Eye (tissue), 1 donor: Measurements from ENCODE around the gene LTBP1.
"Not testable (repeated sequence)": the region's sequence is repeated elsewhere in the genome, so short reads cannot be mapped to it uniquely, and the experiment has no call there.

Source experiments
- DNase-seq: peaks from one replicate; pipeline ENCODE4 v3.0.0-alpha.2; 2015

The LTBP1 gene

DNA sequence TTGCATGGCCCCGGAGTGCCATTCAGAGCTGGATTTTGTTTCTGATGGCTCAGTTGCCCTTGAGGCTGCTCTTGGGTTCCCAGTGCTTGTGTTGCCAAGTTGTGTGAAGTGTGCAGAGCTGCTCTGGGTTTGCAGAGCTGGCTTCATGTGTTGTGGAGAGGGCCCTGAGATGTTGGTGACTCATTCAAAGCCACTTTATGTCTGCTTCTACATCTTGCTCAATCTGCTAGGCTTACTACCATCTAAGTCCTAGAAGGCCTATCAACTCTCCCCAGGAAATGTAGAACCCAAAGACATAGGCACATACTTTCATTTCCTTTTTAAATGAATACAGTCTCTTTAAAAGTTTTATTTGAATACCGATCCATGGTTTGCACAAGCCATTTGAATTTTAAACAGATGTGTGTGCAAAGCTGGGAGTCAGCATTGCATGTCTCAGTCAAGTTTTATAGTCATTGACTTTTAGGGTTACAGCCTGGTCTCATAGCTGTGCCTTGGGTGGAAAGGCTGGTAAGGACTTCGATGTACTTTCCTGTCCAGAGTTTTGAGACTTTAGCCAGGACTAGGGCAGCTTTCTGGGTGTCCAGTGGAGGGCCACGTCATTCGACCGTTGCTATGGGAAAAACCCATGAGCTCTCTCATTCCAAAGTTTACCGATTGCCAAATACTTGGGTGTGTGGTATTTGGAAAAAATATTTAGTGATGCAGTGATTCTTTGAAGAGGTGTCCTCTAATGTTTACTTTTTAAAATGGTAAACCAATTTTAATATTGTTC lies 105.0 kb downstream of the LTBP1 start:
- no peak for DNase-seq

DNA sequence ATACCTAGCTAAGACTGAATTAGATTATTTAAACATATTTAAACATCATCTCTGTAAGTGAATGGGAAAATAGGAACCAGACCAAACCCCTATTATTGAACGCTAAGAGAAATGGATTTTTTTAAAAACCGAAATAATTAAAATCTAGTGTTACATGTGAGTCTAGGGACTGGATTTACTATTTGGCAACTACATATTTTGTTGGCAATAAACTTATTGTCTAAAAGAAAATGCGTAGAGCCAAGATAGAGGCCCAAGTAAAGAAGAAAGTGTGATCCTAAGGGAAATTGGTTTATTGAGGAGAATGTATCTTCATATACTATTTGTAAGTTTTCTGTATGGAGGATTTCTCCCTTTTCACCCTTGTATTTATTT lies 105.6 kb downstream of the LTBP1 start:
- no peak for DNase-seq

DNA sequence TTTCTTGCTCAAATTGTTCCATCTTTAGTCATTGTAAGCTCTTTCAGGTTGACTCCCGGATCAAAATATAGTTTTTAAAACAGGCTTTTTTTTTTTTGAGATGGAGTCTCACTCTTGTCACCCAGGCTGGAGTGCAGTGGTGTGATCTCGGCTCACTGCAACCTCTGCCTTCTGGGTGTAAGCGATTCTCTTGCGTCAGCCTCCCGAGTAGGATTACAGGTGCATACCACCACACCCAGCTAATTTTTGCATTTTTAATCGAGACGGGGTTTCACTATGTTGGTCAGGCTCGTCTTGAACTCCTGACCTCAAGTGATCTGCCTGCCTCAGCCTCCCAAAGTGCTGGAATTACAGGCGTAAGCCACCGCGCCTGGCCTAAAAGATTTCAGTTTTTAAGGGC lies 106.0 kb downstream of the LTBP1 start:
- not testable (repeated sequence) for DNase-seq

DNA sequence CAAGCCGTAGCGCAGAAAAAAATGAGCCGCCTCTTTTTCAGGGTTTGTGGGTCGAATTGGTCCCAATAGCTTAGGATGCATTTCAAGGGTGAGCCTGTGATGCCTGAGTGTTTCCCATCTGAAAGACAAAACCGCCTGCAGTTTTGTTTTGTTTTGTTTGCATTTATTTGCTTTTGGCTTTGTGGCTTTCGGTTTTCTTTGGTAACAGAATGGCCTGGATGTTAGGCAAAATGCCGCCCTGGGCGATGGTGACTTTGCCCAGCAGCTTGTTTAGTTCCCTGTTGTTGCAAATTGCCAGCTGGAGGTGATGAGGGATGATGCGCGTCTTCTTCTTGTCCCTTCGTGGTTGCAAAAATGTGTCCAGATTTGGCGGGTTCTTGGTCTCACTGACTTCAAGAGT lies 109.4 kb downstream of the LTBP1 start:
- no peak for DNase-seq

DNA sequence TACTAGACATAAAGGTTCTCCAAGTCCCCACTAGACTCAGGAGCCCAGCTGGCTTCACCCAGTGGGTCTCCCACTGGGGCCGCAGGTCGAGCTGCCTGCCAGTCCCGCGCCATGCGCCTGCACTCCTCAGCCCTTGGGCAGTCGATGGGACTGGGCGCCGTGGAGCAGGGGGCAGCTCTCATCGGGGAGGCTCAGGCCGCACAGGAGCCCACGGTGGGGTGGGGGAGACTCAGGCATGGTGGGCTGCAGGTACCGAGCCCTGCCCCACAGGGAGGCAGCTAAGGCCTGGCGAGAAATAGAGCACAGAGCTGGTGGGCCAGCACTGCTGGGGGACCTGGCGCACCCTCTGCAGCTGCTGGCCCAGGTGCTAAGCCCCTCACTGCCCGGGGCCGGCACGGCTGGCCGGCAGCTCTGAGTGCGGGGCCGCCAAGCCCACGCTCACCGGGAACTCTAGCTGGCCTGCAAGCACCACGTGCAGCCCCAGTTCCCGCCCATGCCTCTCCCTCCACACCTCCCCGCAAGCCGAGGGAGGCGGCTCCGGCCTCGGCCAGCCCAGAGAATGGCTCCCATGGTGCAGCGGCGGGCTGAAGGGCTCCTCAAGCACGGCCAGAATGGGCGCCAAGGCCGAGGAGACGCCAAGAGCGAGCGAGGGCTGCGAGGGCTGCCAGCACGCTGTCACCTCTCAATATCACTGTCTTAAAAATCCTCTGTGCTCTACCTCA lies 110.7 kb downstream of the LTBP1 start:
- DNase-seq = not testable (repeated sequence)

DNA sequence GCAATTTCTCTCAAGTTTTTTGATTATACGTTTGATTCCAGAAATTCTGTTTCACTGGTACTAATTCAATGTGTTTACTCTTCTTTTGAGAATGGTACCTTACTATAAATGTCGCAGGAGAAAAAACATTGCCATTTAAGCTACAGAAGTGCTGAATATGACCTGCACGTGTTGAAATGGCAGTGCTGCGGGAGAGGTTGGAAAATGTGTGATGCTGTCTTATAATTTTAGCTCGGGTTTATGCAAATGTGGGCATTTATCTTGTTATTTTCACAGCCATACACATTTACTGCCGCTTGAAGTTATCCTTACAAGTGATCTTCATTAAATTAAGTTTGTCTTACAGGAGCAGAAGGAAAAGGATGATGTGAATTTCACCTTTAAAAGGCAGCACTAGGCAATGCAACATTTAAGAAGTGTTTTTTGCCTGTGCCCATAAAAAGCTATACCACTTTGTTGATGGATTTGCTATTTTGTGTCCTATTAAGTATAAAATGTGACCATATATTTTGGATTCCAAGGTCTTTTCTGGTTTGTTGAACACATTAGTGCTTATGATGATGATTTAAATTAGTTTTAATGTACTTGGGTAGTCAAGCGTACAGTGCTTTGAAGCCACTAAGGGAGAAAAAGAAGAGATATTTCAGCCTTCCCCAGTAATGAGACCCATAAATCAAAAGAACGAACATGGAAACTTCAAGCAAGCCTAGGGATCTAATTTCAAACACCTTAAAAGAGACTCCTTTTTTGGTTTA lies 112.1 kb downstream of the LTBP1 start:
- peak; percentile 86 for DNase-seq

DNA sequence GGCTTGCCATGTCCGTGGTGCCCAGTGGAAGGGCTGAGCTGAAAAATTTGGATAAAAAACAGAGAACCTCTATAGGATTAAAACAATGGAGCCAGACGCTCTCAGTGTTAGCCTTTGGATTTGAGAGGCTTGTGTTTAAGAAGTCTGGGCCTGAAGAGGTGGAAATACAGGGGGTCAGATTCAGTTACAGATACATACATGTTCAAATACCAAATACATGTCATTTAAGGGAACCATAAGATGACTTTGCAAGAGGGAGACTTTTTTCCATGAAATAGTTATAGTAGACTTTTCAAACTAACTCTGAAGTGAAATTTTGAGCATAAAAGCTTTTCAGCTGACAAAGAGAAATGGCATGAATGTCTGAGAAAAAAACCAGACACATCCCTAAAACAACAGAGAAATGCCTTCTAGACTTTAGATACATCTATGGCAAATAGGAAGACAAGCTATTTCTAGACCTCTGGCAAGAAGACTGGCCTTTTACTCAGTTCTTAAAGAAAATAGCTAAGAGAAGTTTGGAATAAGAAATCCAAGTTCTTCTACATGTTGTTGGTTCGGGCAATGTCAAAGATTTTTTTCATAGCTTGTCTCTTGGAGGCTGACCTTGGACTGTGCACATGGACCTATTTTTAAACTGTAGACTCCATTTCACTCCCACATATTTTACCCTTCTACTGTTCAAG lies 112.9 kb downstream of the LTBP1 start:
- DNase-seq = peak; percentile 24

DNA sequence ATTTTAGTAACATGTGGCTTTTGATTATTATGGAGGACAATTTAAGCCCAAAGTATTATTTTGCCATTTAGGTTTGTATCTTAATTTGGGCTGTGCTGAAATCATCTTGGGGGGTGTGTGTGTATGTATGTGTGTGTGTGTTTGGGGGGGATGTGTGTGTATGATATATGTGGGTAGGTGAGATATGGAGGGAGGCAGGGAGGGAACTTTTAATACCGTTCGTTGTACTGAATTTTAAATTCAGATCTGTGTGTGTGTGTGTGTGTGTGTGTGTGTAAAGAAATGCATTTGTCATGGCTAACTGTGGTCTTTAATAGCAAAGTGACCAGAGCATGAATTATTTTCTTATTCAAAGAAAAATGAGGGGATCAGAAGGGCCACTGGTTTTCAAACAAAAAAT lies 113.7 kb downstream of the LTBP1 start:
- no peak for DNase-seq

DNA sequence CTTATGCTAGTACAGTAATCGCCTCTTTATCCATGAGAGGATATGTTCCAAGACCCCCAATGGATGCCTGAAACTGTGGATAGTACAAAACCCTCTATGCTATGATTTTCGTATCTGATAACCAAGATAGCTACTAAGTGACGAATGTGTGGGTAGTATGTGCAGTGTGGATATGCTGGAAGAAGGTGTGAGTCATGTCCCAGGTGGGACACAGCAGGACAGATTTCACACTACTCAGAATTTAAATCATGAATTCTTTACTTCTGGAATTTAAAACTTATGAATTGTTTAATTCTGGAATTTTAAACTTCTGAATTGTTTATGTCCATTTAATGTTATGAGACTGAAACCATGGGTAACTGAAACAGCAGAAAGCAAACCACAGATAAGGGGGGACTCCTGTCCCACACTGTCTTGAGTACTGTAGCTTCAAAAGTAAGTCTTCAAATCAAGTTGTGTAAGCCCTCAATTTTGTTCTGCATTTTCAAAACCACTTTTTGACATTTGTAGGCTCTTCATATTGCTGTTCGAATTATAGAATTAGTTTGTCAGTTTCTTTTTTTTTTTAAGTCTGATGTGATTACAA lies 116.0 kb downstream of the LTBP1 start:
- no peak for DNase-seq

DNA sequence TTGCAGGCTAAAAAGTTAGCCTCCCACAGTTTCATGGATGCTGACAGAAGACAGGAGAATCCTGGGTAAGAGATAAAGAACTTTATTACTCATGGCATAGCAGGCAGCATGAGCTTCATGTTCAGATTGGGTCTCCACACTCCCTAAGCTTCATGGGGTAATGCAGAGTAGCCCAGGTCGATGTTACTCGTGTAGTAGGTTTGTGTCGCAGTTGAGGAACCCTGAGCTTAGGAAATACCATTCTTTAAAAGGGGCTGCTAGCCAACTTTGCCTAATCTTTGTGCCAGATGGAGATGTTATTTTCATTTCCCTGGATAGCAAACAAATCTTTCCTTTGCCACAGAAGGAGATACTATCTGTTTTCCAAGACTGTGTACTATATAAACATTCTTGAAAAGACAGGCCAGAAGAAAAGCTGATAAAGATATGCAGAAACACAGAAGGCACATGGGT lies 117.6 kb downstream of the LTBP1 start:
- DNase-seq = no peak

DNA sequence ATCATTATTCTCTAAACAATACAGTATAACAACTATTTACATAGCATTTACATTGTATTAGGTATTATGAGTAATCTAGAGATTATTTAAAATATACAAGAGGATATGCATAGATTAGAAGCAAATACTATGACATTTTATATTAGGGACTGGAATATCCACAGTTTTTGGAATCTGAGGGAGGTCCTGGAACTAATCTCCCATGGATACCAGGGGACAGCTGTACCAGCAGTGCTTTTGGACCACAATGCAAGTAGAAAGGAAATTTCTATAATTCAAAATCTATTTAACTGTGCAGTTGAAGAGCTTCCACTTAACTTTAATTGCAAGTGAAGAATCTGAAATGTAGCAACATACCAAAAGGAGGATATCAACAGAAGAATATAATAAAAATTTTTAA lies 120.8 kb downstream of the LTBP1 start:
- no peak for DNase-seq

DNA sequence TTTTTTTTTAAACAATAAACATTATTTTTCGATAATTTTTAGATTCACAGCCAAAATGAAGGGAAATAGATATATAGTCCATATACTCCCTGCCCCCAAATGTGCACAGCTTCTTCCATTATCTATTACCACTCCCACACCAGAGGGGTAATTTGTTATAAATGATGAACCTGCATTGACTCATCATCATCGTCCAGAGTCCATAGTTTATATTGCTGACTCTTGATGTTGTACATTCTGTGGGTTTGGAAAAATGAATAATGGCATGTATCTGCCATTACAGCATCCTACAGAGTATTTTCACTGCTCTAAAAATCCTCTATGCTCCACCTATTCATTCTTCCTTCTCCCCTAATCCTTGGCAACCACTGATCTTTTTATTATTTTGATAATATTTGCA lies 121.5 kb downstream of the LTBP1 start:
- no peak for DNase-seq

DNA sequence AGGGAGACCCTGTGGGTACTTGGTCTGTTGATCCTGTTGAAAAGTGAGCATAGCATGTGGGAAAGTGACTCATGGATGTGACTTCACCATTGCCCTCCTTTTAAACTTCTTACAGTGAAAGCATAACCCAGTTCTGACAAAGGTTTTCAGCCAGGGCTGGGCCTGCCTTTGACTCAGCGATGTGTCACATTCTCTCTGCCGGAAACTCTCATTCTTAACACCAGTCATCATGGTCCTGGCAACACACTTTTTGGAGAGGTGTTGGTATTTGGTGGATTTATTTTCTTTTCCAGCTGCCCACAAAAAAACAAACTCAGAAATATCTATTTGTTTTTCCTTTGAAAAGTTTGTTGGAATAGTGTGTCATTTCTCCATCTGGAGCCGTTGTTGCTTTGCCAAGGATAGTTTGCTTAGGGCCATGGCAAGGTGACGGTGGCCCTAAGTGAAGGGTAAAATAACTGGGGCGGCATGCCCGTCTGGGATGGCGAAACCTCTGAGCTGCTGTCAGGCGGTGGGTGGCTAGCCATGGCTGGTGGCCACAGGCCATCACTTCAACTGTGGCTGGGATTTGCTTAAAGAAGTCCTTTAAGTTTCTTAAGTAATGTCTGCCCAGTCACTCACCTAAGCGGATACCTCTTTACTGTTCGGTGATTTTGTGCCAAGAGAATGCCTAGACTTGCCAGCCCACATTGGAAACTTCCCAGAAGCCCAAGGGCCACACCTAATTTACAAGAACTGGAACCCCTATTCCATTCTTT lies 123.3 kb downstream of the LTBP1 start:
- peak; percentile 22 for DNase-seq

DNA sequence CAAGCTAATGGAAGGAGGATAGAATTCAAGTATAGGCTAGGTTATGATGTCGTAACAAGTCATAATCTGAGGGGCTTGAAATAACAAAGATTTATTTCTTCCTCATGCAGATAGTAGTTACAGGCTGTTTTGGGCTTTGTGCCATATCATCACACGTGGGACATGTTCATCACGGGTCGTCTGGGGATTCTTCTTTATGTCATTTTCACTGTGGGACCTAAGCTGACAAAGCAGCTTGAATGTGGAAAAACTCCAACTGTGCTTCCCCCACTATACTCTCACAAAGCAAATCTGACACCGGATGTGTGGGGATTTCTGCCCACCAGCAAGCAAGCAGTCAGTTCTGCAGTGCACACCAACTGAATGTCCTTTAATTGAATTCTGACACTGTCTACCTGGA lies 124.8 kb downstream of the LTBP1 start:
- DNase-seq = no peak

DNA sequence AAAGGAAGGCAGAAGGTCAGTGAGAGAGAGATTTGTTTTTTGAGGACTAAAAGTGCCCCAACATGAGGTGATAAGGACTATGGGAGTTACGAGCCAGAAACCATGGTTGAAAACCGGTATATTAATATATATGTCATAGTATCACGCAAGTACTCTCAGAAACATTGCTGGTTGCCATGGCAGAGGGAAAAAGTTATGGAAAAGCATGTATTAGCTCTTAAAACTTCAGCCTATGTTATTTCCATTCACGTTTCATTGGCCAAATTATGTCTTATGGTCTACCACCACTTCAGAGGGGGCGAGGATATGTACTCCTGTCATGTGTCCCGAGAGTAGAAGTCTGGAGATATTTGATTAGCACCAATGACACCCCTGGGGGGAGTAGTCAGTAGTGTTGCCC lies 125.9 kb downstream of the LTBP1 start:
- no peak for DNase-seq

DNA sequence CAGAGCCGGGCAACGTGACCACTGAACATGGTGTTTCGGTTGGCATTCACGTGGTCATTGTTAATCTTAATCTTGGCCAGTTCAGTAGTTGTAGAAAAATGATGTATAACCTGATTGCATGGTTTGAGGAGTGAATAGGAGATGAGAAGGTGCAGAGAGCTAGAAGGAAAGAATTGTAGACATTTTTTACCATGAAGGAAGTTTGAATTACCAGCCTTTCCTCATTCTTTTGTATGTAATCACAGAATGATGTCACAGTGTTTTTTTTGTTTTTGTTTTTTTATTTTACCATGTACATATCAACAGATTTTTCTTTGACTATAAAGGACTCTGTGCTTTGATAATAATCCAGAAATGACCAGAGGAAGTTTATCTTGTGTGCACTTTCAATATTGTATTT lies 126.3 kb downstream of the LTBP1 start:
- no peak for DNase-seq

DNA sequence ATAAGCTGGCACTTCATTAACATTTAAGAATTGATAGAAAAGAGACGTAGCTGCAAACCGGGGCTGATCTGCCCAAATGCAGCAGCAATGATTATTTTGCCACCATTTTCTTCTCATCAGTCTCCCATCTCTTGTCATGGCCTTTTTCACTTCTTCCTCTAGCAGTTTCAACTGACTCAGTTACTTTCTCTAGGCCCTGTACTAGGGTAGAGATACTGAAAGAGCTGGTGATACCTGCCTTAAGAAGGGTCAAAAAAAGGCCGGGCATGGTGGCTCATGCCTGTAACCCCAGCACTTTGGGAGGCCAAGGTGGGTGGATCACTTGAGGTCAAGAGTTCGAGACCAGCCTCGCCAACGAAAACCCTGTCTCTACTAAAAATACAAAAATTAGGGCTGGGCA lies 127.4 kb downstream of the LTBP1 start:
- DNase-seq = no peak

DNA sequence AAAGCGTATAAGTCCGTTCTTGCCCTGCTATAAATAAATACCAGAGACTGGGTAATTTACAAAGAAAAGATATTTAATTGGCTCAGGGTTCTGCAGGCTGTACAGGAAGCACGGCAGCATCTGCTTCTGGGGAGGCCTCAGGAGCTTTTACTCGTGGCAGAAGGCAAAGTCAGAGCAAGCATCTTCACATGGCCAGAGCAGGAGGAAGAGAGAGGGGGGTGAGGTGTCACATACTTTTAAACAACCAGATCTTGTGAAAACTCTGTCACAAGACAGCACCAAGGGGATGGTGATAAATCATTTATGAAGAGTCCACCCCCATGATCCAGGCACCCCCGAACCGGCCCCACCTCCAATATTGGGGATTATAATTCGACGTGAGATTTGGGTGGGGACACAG lies 130.6 kb downstream of the LTBP1 start:
- no peak for DNase-seq

DNA sequence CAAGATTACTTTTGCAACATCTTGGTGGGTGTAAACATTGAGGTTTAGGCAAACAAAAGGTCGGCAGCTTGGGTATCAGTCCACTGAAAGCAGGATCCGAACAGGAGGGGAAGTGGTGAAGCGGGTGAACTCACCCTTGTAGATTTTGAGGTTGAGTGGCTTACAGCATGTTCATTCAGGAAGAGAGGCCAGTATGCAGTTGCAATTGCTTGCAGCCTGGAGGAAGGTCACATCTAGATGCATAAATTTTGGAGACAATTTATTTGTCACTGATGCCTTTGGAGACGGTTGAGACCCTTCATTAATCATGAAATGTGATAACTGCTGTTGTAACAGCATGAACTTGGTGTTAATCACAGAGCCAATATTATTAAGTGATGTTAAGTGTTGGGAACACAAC lies 131.1 kb downstream of the LTBP1 start:
- DNase-seq = no peak

DNA sequence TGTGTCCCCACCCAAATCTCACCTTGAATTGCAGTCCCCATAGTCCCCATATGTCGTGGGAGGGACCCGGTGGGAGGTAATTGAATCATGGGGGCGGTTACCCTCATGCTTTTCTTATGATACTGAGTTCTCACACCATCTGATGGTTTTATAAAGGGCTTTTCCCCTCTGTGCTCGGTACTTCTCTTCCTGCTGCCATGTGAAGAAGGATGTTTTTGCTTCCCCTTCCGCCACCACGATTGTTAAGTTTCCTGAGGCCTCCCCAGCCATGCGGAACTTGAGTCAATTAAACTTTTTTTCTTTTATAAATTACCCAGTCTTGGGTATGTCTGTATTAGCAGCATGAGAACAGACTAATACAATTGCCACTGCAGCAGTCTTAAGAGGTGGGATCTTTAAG lies 134.9 kb downstream of the LTBP1 start:
- DNase-seq = no peak

DNA sequence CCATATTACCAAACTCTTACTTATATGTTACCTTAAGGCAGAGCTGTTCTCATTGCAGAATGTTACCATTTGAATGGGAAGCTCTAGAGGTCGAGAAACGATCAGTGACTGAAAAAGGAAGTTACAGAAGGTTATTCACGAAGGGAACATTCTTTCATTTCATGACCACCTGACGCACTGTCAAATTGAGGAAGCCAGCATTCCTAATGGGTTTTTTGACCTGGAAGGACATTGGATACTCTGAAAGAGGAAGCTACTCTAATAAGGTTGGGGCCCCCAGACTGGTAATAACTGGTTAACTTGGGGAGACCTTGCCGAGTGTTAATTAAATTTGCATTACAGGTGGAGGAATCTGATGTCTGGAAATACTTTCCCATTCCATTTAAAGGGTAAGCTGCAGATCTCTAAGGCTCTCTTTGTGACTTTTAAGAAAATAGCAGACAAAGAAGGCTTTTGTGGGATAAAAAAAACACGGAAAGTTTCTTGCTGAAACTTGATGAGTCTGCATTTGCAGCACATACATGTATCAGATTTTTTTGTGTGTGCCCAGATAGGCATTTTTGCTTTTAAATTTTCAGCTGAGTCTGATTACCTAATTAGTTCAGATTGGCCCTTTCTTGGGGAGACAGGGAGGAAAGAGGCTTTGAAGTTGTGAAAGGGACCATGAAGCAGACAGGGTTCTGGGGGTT lies 137.1 kb downstream of the LTBP1 start:
- DNase-seq = peak; percentile 37
